NCI-H82 (cell line): ENCODE data around the gene AP3B2.
A peak's percentile ranks its signal among the peaks of the same experiment; 100 is the strongest.
"Not testable (repeated sequence)": the region's sequence is repeated elsewhere in the genome, so short reads cannot be mapped to it uniquely, and the experiment has no call there.

Source experiments
- DNase-seq: peaks from one replicate; lab custom pipeline; 2025; lab: John Stamatoyannopoulos, UW

AP3B2 gene

GRCh38 chr15:82649226-82649999 lies 60.3 kb downstream of the AP3B2 start:
- peak; percentile 13 for DNase-seq

GRCh38 chr15:82648257-82649103 lies 61.2 kb downstream of the AP3B2 start:
- no peak for DNase-seq

DNA sequence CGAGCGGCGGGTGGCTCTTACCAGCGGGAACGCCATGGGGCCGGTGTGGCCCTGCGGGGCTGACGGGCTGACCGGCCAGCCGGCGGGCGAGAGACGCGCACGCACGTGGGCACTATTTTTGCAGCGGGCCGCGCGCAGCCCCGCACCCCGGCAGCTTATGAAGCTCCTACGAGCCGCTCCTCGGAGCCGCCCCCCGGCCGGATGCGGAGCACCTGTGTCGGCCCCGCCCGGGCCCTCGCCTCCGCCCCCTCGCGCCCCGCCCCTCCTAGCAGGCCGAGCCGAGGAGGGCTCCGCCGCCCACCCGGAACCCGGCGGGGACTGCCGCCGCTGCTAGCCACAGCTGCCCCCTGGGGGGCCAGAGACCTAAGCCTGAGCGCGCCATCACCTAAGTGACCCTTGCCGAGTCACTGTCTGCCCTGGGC lies 61.8 kb downstream of the AP3B2 start:
- DNase-seq: peak; percentile 84

DNA sequence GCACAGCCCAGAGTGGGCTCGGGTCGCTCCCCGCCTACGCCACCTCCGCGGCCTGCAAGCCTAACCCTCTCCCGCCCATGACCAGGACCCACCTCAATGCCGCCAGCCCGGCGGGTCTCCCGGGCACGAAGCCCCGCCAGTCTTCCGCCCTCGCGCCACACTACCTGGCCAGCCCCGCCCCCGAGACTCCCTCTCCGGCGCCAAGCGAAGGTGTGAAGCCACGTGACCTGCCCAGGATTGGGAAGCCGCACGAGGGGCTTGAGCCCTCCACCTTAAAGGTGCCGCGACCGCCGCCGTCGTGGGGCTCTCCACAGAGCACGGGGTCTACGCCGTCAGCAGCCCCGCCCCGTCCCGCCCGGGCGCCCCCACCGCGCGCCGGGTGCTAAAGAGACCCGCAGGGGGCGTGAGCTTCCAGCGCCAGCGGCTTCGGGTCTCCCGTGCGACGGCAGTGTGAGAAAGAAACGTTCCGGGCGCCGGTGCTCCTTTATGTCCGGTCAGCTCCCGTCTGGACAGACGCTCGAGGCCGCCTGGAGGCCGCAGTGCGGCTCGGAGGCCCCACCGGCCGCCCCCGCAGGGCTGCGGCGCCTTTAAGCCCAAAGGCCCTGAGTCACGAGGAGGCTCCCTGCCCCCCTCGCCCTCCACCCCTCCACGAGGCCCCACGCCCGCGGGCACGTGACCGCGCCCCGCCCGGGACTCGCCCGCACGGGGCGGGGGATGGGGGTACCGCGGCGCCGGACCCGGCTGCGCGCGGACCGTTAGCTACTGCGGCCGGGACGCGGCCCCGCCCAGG lies 62.4 kb downstream of the AP3B2 start, which contains the start of gene CPEB1:
Gene CPEB1, minus strand, starts transcription at position 319 of the 790 bp plus-strand sequence. CDS start 18,904 bp downstream, outside the sequence.
- DNase-seq: peak; percentile 86

GRCh38 chr15:82646250-82647044 lies 63.2 kb downstream of the AP3B2 start:
- DNase-seq: peak; percentile 39

DNA sequence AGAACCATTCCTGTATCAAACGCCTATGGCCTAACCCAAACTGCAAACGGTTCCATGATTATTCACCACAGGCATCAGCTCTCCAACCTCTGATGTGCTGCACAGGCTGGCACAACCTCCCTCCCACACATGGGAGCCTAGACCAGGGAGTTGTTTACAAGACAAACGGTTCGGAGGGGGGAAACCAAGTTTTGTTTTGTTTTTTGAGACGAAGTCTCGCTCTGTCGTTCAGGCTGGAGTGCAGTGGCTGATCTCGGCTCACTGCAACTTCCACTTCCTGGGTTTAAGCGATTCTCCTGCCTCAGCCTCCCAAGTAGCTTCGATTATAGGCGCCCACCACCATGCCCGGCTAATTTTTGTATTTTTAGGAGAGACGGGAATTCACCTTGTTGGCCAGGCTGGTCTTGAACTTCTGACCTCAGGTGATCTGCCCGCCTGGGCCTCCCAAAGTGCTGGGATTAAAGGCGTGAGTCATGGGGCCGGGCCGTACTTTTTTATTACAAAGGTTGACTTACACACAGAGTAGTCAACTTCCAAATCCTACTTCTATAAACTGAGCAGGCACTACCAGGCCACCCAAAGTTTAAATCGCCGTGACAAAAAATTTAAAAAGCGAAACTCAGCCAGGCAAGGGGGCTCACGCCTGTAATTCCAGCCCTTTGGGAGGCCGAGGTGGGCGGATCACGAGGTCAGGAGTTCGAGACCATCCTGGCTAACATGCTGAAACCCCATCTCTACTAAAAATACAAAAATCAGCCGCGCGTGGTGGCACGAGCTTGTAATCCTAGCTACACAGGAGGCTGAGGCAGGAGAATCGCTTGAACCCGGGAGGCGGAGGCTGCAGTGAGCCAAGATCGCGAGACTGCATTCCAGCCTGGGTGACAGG lies 64.5 kb downstream of the AP3B2 start:
- not testable (repeated sequence) for DNase-seq

DNA sequence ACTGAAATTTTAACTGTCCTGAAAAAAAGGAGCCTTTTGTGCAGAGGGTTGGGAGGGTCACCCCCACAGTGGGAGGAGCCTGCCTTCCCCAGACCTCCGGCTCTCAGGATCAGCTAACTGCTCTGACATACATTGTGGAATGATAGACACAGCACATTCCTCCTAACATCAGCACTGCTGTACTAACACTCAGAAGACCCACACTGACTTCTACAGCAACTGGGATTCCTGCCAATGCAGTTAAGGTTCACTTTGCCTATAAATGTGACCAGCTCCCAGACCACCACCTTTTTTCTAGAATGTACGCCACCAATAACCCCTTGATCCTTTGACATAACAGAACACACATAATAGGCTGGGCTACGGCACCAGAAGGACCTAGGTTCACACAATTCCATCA lies 65.7 kb downstream of the AP3B2 start:
- peak; percentile 55 for DNase-seq

DNA sequence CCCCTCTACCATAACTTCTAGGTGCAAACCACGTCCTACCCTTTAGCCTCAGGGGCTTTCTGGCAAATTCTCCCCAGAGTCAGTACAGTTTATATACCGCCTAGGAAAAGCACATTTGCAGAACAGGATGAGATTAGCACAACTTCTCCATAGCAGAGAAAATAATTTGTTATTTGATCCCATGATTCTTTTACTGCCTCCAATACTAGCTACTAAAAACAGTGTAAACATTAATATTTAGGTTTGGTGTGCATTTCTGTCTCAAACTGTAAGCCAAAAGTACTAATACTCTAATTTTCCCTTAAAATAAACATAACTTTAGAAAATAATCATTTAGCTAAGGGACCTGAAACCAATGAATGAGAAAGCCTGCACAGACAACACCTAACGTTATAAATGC lies 67.0 kb downstream of the AP3B2 start:
- DNase-seq: no peak

GRCh38 chr15:82641129-82641798 lies 68.4 kb downstream of the AP3B2 start:
- peak; percentile 89 for DNase-seq

DNA sequence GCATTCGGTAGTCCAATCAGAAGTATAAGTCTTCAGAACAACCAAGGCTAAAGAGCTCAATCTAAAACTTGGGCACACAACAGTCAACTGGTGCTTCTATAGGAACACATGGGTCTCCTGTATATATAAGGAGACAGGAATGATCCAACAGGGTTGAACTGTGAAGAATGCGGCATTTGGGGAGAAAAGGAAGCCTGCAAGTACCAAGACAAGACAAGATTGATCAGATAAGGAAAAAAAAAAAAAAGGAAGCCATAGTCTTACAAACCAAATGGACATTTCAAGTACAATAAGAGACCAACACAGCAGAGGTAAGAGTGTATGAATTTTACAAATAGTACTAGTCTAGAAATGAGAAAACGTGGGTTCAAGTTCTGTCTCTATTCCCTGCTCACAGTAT lies 69.0 kb downstream of the AP3B2 start:
- DNase-seq: no peak

DNA sequence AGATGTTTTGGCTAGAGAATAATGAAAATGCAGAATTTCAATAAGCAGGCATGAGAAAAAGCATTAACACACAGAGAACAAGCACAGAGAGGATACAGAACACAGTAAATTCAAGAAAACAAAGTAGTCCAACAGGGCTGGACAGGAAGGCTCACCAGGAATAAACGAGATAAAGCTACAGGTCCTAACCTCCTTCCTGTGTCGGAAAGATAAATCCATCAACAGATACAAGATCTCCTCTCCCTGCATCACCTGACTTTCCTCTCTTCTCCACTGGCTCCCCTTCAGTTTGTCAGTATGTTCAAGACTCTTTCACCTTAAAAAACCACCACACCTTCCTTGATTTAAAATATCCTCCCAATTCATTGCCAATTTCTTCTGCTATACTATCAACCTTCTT lies 73.9 kb downstream of the AP3B2 start:
- peak; percentile 8 for DNase-seq

DNA sequence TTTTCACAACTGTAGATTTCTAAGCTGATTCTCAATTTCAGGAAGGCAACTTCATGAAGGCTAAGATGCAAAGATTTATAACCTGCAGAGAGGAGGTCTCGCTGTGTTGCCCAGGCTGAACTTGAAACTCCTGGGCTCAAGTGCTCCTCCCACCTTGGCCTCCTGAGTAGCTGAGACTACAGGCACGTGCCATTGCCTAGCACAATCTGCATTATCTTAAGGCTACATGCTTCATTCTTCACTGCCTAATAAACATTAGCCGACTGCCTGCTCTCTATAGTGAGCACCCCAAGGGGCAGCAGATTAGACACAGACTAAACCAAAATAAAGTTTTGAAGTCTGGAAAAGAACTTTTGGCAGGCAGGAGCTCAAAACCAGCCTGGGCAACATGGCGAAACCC lies 79.6 kb downstream of the AP3B2 start:
- DNase-seq: no peak

- DNase-seq: no peak
These were observed 84.5 kb downstream of the AP3B2 start for GRCh38 chr15:82625136-82625535.

DNA sequence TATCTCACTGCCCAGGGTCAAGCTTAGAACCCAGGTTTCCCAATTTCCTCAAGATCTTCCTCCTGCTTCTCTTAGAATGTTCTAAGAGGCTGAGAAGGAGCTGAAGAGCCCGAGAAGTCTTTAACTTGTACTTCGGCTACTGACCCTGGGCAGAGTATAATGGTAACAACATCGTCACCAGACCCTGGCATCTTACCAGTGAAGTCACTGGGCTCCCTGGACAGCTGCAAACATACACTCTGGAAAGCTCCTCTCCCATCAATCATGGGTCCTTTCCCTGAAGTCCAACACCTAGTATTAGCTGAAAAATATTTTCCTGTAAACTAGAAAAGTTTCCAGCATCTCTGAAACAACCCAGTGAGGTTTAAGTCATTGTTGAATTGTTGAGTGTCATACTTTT lies 85.2 kb downstream of the AP3B2 start:
- no peak for DNase-seq

DNA sequence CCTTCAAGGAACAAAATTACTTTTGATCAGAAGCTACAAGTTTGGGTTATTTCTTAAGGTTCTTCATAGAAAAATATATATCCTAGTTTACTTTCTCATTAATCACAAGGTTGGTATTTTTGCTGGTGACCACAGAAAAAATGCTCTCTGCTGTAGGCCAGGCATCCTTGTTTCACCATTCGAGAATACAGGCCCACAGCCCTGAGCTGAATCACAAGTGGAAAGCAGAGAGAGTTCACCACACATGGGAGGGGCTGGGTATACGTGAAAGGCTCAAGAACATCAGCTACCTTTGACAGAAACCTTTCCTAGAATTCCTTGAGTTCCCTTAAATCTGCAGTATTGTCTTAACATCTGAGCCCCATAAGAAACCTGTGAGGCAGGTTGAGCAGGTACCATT lies 85.7 kb downstream of the AP3B2 start:
- DNase-seq: no peak

DNA sequence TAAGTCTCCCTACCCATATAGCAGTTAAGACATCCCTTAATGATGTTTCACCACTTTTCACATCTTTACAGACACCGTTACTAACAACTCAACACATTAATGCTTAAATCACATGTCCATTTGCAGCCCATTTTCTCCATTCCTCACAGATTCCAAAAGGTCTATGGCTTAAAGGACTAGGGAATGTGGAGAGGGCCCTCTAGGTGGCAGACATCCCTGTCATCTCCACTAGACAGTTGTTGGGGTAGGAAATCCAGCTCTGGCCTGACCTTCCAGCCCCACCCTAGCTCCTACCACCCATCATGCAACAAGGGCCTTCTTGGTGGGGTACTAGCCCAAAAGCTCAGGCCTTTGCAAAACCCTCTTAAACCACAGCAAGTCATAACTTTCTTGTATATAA lies 87.7 kb downstream of the AP3B2 start:
- peak; percentile 42 for DNase-seq

- no peak for DNase-seq
These were observed 95.9 kb downstream of the AP3B2 start for GRCh38 chr15:82613747-82614146.

- no peak for DNase-seq
These were observed 98.3 kb downstream of the AP3B2 start for GRCh38 chr15:82611348-82611747.
